COLO668 (cell line): ENCODE data around the gene PDE4A.
A peak's percentile ranks its signal among the peaks of the same experiment; 100 is the strongest.
"Not testable (repeated sequence)": the region's sequence is repeated elsewhere in the genome, so short reads cannot be mapped to it uniquely, and the experiment has no call there.

Source experiments
- DNase-seq: peaks from one replicate; lab custom pipeline; 2025; ENCODE audit not compliant: unreplicated experiment; lab: John Stamatoyannopoulos, UW

The PDE4A gene

GRCh38 chr19:10420444-10421239 lies at the start of gene PDE4A:
Gene PDE4A, plus strand, starts transcription at chr19:10420538. Its CDS starts 227 bp downstream, at chr19:10420765.
- peak; percentile 43 for DNase-seq

- no peak for DNase-seq
Observed at GRCh38 chr19:10372690-10373089, 47.6 kb upstream of the PDE4A start.

DNA sequence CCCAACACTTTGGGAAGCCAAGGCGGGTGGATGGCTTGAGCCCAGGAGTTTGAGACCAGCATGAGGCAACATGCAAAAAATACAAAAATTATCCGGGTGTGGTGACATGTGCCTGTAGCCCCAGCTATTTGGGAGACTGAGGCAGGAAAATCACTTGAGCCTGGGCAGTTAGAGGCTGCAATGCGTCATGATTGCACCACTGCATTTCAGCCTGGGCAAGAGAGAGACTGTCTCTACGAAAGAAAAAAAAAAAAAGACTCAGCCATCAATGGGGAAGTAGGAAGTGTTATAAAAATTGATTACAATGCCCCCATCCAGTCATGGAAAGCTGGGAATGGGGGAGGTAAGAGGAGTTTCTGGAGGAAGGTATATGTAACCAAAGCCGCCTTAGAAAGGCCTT lies 45.4 kb upstream of the PDE4A start:
- DNase-seq = no peak

GRCh38 chr19:10377140-10377640 lies 43.1 kb upstream of the PDE4A start:
- not testable (repeated sequence) for DNase-seq

DNA sequence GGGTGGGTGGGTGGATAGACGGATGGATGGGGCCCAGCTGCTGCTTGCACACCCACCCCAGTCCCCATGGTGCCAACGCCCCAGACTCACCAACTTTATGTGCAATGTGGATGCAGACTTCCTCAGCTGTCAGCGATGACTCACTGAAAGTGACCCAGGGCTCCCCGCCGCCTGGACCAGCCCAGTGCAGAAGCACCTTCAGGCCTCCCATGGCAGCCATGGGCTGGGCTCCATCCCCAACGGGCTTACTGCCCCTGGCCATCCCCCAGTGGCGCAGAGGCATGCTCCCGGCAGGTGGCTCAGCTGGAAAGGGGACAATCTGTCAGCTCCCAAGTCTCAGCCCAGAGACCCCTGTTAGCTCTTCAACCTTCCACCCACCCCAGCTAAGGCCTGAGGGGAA lies 42.2 kb upstream of the PDE4A start:
- no peak for DNase-seq

GRCh38 chr19:10379880-10380312 lies 40.4 kb upstream of the PDE4A start:
- no peak for DNase-seq

GRCh38 chr19:10380313-10381102 lies 39.8 kb upstream of the PDE4A start, which contains the start of gene TYK2:
Gene TYK2, minus strand, starts transcription at chr19:10380572. Its CDS starts 2,166 bp downstream, at chr19:10378406.
- DNase-seq = peak; percentile 97

DNA sequence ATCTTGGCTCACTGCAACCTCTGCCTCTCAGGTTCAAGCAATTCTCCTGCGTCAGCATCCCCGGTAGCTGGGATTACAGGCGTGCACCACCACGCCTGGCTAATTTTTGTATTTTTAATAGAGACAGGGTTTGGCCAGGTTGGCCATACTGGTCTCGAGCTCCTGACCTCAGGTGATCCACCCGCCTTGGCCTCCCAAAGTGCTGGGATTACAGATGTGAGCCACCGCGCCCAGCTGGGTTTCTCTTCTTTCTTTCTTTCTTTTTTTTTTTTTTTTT lies 37.2 kb upstream of the PDE4A start:
- DNase-seq = not testable (repeated sequence)

DNA sequence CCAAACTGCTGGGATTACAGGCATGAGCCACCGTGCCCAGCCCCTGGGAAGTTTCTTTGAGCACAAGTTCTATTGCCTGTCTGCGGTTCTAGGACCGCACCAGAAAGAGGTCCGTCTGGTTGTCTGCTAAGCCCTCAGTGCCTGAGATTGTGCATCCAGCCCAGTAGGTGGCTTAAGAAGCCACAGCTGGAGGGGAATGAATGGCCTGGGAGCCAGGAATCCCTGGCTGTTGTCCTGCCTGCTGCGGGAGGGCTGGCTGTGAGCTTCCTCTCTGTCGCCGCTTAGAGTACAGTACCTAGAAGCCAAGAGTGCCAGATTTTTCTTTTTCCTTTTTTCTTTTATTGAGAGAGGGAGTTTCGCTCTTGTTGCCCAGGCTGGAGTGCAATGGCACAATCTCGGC lies 35.8 kb upstream of the PDE4A start:
- DNase-seq = no peak

DNA sequence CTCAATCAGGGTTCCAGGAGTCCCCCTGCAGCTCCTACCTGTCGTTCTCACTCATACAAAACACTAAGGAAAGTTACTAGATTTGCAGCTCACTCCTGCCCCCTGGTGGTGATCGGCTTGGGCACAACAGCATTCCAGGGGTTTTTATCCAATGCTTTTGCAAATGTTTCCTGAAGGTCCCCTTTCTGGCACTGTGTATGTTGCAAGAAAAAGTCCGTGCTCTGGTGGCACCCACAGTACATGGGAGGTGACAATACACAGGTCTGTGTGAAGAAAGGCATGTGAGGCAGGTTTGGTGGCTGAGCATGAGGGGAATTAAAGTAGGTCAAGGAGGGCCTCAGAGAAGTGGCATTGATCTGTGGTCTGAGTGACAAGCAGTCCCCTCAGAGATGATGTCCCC lies 31.4 kb upstream of the PDE4A start:
- peak; percentile 83 for DNase-seq

GRCh38 chr19:10389863-10390262 lies 30.5 kb upstream of the PDE4A start:
- DNase-seq = no peak

- DNase-seq = peak; percentile 66
Observed at GRCh38 chr19:10390652-10391286, 29.6 kb upstream of the PDE4A start.

DNA sequence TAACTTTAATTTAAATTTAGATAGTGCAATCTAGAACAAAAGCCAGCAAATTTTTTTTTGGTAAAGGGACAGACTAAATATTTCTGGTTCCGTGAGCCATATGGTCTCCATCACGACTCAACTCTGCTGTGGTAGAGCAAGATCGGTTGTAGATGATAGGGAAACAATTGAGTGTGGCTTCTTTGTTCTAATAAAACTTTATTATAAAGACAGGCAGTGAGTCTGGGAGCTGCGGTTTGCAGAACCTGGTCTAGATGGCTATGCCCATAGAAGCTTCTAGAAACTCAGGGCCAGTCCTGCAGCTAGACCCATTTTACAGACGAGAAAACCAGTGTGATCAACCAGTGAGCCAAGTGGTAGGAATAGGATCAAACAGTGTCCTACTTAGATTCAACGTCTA lies 28.2 kb upstream of the PDE4A start:
- no peak for DNase-seq

- DNase-seq = no peak
Observed at GRCh38 chr19:10393137-10393536, 27.2 kb upstream of the PDE4A start.

- no peak for DNase-seq
Observed at GRCh38 chr19:10395003-10395402, 25.3 kb upstream of the PDE4A start.

DNA sequence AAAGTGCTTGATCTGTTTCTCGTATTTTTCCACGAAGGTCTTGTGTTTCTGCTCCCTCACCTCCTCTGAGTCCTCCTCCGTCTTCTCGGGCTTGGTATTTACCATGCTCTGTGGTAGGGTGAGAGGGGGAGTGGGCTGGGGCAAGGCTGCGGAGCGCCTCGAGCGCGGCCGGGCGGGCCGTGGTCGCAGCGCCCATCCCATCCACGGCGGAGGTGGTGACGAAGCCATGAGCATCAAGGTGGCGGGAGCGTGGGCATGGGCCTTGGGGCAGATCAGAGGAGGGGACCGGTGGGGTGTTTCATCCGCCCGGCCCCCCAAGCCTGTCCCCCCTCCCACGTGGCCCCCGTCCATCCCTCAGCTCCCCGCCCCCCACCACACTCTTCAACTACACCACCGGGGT lies 24.9 kb upstream of the PDE4A start:
- no peak for DNase-seq

DNA sequence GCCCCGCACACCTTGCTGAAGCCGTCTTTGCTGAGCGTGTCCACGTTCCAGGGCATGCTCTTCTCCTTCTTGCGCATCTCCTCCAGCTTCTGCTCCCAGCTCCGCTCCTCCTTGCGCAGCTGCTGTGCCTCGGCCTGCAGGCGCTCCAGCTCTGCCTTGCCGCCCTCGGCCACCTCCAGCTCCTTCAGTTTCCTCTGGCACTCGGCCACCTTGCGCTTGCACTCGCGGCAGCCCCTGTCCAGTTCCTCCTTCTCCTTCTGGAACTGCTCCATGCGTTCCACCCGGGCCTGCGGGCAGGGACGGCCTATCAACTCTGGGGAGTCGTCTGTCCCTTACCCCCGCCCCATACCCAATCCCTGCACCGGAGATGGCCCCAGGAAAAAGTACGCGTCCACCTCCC lies 24.4 kb upstream of the PDE4A start:
- no peak for DNase-seq

GRCh38 chr19:10398819-10399218 lies 21.5 kb upstream of the PDE4A start:
- no peak for DNase-seq

GRCh38 chr19:10399340-10399739 lies 21.0 kb upstream of the PDE4A start:
- not testable (repeated sequence) for DNase-seq

- DNase-seq = no peak
Observed at GRCh38 chr19:10399878-10400277, 20.5 kb upstream of the PDE4A start.

DNA sequence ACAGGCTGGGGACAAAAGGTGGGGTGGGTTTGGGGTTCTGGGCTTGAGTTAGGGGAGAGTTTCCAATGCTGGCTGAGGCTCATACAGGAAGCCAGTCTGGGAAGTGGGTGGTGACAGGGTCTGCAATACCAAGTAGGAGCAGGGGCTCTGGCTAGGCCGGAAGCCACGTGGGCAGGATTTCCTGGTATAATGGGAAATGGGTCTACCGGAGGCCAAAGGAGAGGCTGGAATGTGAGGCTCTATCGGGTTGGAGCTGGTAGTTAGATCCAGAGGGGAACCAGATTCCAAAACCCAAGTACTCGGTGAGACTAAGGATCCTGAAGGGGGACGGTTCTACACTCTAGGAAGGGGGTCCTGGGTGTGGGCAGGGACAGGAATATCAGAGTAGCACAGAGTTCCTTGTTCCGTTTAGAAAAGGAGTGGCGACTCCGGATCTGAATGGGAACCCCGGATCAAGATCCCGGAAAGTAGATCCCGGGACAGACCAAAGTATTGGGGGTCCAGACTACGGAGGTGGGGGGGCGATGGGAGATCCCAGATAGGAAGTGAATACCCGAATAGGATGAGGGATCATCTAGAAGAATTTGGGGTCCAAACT lies 17.8 kb upstream of the PDE4A start:
- peak; percentile 40 for DNase-seq
